ENCODE measurements around the gene RBFOX1.
A peak's percentile ranks its signal among the peaks of the same experiment; 100 is the strongest.
"Not testable (repeated sequence)": the region's sequence is repeated elsewhere in the genome, so short reads cannot be mapped to it uniquely, and the experiment has no call there.

Gene RBFOX1

GRCh38 chr16:7482032-7482431 is 149.4 kb downstream of the RBFOX1 start:
- no peak for DNase-seq

- no peak for DNase-seq
These were observed 150.1 kb downstream of the RBFOX1 start for GRCh38 chr16:7482596-7483290.

GRCh38 chr16:7487574-7488323 is 155.1 kb downstream of the RBFOX1 start:
- no peak for DNase-seq

- no peak for DNase-seq
These were observed 159.5 kb downstream of the RBFOX1 start for GRCh38 chr16:7492122-7492521.

GRCh38 chr16:7493133-7493532 is 160.5 kb downstream of the RBFOX1 start:
- DNase-seq = no peak

GRCh38 chr16:7497691-7498090 is 165.0 kb downstream of the RBFOX1 start:
- DNase-seq = no peak

- DNase-seq = no peak
These were observed 169.2 kb downstream of the RBFOX1 start for GRCh38 chr16:7501868-7502267.

- not testable (repeated sequence) for DNase-seq
These were observed 170.0 kb downstream of the RBFOX1 start for GRCh38 chr16:7502591-7503157.

- DNase-seq = no peak
These were observed 171.0 kb downstream of the RBFOX1 start for GRCh38 chr16:7503666-7504065.

- DNase-seq = no peak
These were observed 172.2 kb downstream of the RBFOX1 start for GRCh38 chr16:7504844-7505243.

- DNase-seq = no peak
These were observed 172.8 kb downstream of the RBFOX1 start for GRCh38 chr16:7505495-7505894.

GRCh38 chr16:7506363-7506762 is 173.7 kb downstream of the RBFOX1 start:
- no peak for DNase-seq

GRCh38 chr16:7508656-7509055 is 176.0 kb downstream of the RBFOX1 start:
- no peak for DNase-seq

GRCh38 chr16:7509963-7510601 is 177.4 kb downstream of the RBFOX1 start:
- DNase-seq = peak; percentile 51

- DNase-seq = no peak
These were observed 179.1 kb downstream of the RBFOX1 start for GRCh38 chr16:7511549-7512260.

- no peak for DNase-seq
These were observed 179.9 kb downstream of the RBFOX1 start for GRCh38 chr16:7512503-7512902.

GRCh38 chr16:7513429-7513828 is 180.8 kb downstream of the RBFOX1 start:
- no peak for DNase-seq

- DNase-seq = no peak
These were observed 182.9 kb downstream of the RBFOX1 start for GRCh38 chr16:7515543-7515942.

GRCh38 chr16:7517496-7517895 is 184.9 kb downstream of the RBFOX1 start:
- no peak for DNase-seq

- no peak for DNase-seq
These were observed 185.5 kb downstream of the RBFOX1 start for GRCh38 chr16:7518158-7518557.

- DNase-seq = no peak
These were observed 189.2 kb downstream of the RBFOX1 start for GRCh38 chr16:7521834-7522233.

GRCh38 chr16:7524419-7524818 is 191.8 kb downstream of the RBFOX1 start:
- no peak for DNase-seq

- no peak for DNase-seq
These were observed 194.1 kb downstream of the RBFOX1 start for GRCh38 chr16:7526736-7527135.

Measured in right kidney (tissue), 1 donor.